Esophagus muscularis mucosa (tissue), 4 donors: ENCODE data around the gene GRK3.

Source experiments
- CTCF ChIP-seq, 3 experiments: fragments of 200-600 bp in 2 of 3; fragments of 450-650 bp in 1 of 3; sonication (generic) in 2 of 3; IDR thresholded peaks; one replicate each; pipeline ENCODE4 v1.5.1; 2017 to 2019; ENCODE audit warnings: antibody characterized with exemption in 3 of 3, mild to moderate bottlenecking in 2 of 3, moderate library complexity in 1 of 3
- EP300 ChIP-seq: sonication (generic); formaldehyde crosslinking; IDR thresholded peaks from one replicate; pipeline ENCODE4 v1.6.1; 2017; ENCODE audit warnings: antibody characterized with exemption
- POLR2A ChIP-seq: fragments of 450-650 bp; IDR thresholded peaks from one replicate; pipeline ENCODE4 v1.6.1; 2017; ENCODE audit warnings: antibody characterized with exemption, moderate library complexity, mild to moderate bottlenecking, low read depth

- TF ChIP-seq CTCF (IDR thresholded peaks at IDR 0.05), result no peak
- TF ChIP-seq EP300, result no peak
- no peak for TF ChIP-seq POLR2A
Measured at GRCh38 chr22:25760294-25760693, 195.8 kb downstream of the GRK3 start.
